ENCODE measurements around the gene CD82. TPM values are rescaled to one million over a fixed set of nuclear protein-coding genes. Genes with fewer than 3 reads are reported as not detected.
"Not testable (repeated sequence)": the region's sequence is repeated elsewhere in the genome, so short reads cannot be mapped to it uniquely, and the experiment has no call there.

Gene CD82
- polyA plus RNA-seq, 3 donors, result 13.4 to 17.2 (median 16.1) TPM

GRCh38 chr11:44557464-44557863 is 8.0 kb upstream of the CD82 start:
- no peak for DNase-seq

- no peak for DNase-seq
Observed at GRCh38 chr11:44559207-44559939, 6.1 kb upstream of the CD82 start.

GRCh38 chr11:44559940-44560300 is 5.5 kb upstream of the CD82 start:
- not testable (repeated sequence) for DNase-seq

- no peak for DNase-seq
Observed at GRCh38 chr11:44561275-44561805, 4.1 kb upstream of the CD82 start.

GRCh38 chr11:44561964-44562734 is 3.3 kb upstream of the CD82 start:
- DNase-seq, result no peak

- no peak for DNase-seq
Observed at GRCh38 chr11:44562845-44563460, 2.5 kb upstream of the CD82 start.

GRCh38 chr11:44563711-44564110 is 1.8 kb upstream of the CD82 start:
- DNase-seq, result no peak

- no peak for DNase-seq
Observed at GRCh38 chr11:44564166-44564565, 1.3 kb upstream of the CD82 start.

GRCh38 chr11:44564670-44565210 is 723 bp upstream of the CD82 start:
- peak; percentile 36 for DNase-seq

GRCh38 chr11:44565953-44566949 is 788 bp downstream of the CD82 start:
- DNase-seq, result no peak

GRCh38 chr11:44566952-44567875 is 1.8 kb downstream of the CD82 start:
- no peak for DNase-seq

- DNase-seq, result no peak
Observed at GRCh38 chr11:44567876-44568256, 2.4 kb downstream of the CD82 start.

- no peak for DNase-seq
Observed at GRCh38 chr11:44568331-44568657, 2.8 kb downstream of the CD82 start.

- DNase-seq, result no peak
Observed at GRCh38 chr11:44568658-44569473, 3.4 kb downstream of the CD82 start.

- DNase-seq, result no peak
Observed at GRCh38 chr11:44570411-44571155, 5.1 kb downstream of the CD82 start.

GRCh38 chr11:44571871-44572270 is 6.4 kb downstream of the CD82 start:
- no peak for DNase-seq

- no peak for DNase-seq
Observed at GRCh38 chr11:44572436-44572835, 7.0 kb downstream of the CD82 start.

- no peak for DNase-seq
Observed at GRCh38 chr11:44572884-44573283, 7.4 kb downstream of the CD82 start.

GRCh38 chr11:44573333-44573732 is 7.9 kb downstream of the CD82 start:
- no peak for DNase-seq

Data from renal pelvis (tissue), 4 donors.